Dermis blood vessel endothelial cell (primary cell): ENCODE data around the gene SERP2. TPM values are rescaled to one million over a fixed set of nuclear protein-coding genes. Genes with fewer than 3 reads are reported as not detected.

Experiments used
- DNase-seq: peaks from one replicate; pipeline ENCODE4 v3.0.0; 2010
- total RNA-seq: library from RNA; depleted of rRNA; stranded (reverse); fragments of >200 nt; gene quantifications from 2 replicates; pipeline ENCODE4 v1.2.3, GENCODE V29; 2014

Gene SERP2
- total RNA-seq, 1 donor from 2014 or later: 1.4 TPM

DNA sequence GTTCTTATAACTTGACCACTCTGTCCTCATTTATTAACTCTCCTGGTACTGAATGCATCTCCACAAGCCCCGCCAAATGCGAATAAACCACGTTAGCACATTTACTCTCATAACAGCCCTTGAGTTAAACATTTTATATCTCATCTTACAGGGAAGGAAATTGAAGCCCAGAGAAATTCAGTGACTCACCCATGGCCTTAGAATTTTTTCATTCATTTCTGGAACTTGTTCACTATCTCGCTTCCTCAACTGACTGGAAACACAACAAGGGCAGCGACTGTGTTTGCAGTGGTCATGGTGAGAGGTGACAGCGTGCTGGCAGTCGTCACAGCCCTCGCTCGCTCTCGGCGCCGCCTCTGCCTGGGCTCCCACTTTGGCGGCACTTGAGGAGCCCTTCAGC is 39.5 kb downstream of the SERP2 start:
- peak; percentile 47 for DNase-seq

DNA sequence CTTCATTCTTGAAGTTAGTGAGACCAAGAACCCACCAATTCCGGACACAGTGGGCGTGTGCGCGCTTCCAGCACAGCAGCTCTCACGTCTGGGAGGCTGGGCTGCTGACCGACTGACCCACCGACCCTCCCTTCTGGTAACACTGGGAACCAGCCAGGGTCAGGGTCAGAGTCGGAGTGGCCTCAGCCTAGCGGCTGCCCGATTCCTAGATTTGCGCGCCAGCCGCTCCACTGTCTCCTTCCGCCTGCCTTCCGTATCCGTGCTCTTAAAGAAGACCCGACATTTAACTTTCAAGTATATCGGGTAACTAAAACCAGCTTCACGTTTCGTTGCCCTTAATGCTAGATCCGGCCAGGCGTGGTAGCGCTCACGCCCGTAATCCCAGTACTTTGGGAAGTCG is 41.1 kb downstream of the SERP2 start:
- DNase-seq: no peak

DNA sequence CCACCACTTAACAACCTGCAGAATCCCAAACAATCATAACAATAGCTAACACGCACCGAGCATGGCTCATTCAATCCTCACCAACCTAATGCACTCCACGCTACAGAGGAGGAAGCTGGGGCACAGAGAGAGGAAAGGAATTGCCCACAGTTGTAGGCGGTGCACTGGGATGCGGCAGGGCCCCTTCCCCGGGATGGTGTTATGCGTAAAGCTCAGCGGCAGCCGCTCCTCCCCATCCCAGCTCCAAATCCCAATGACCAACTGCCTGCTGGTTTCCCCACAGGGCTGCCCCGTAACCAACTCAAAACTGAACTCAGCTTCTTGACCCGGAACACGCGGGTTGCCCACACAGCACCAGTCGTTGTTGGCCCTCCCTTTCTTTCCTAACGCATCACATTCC is 42.2 kb downstream of the SERP2 start:
- DNase-seq: no peak

DNA sequence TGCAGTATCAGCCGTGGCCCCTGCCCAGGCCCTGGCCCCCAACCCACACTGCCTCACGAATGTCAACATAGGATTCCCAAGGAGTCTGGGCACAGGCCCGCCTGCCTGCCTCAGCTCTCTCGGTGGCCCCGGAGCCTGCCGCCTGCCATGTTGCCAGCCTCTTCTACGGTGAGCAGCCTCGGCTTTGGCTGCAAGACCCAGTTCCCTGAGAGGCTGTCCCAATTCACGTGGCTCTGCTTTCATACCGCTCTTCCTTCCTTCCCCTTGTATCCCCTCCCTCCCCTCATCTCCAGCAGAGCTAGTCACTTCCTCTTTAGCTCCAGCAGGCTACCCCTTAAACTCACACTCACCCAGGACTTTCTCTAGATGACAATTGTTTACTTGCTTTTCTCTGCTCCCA is 42.7 kb downstream of the SERP2 start:
- DNase-seq: no peak

DNA sequence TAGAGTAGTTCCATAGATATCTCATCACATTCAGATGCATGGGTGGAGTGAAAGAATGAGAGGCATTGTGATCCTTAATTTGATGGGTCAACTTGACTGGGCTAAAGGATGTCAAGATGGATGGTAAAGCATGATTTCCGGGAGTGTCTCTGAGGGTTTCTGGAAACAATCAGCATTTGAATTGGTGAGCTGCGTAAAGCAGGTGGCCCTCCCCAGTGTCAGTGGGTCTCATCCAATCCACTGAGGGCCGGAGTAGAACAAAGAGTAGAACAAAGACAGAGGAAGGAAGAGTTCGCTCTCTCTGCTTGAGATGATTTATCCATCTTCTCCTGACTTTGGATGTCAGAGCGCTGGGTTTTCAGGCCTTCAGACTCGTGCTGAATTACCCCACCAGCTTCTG is 43.1 kb downstream of the SERP2 start:
- DNase-seq: no peak

DNA sequence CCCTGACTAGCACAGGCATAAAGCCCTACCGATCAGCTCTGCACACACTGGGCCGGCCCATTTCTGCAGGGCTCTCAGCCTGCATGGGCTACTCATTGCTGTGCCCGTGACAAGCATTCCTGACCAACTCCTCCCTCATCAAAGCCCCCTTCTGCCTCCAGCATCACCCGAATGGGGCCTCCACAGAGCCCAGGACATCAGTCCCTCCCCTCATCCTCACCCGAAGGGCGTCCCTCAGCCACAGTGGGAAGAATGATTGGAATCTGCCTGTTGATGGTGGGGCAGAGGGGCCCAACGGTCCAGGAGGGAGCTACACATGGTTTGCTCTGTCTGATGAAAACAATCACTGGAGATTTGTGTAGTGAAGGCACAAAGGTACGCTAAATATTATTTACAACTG is 43.8 kb downstream of the SERP2 start:
- no peak for DNase-seq

DNA sequence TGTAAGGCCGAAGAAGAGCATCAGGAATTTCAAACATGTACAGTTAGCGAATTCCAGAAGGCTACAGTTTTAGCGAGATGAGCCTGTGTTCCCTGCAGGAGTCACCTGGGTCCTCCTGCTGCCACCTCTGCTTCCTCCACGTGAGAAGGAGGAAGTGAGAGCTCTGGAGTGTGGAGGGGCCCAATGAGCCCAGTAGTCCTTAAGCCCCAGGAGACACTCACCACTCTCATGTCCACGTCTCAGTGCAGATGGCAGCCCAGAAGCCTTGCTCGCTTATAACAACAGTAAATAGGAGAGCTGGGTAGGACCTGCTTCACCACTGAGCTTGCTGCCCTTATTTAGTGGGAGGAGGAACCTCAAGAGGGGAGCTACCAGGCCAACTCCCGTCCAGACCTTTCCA is 44.3 kb downstream of the SERP2 start:
- no peak for DNase-seq

DNA sequence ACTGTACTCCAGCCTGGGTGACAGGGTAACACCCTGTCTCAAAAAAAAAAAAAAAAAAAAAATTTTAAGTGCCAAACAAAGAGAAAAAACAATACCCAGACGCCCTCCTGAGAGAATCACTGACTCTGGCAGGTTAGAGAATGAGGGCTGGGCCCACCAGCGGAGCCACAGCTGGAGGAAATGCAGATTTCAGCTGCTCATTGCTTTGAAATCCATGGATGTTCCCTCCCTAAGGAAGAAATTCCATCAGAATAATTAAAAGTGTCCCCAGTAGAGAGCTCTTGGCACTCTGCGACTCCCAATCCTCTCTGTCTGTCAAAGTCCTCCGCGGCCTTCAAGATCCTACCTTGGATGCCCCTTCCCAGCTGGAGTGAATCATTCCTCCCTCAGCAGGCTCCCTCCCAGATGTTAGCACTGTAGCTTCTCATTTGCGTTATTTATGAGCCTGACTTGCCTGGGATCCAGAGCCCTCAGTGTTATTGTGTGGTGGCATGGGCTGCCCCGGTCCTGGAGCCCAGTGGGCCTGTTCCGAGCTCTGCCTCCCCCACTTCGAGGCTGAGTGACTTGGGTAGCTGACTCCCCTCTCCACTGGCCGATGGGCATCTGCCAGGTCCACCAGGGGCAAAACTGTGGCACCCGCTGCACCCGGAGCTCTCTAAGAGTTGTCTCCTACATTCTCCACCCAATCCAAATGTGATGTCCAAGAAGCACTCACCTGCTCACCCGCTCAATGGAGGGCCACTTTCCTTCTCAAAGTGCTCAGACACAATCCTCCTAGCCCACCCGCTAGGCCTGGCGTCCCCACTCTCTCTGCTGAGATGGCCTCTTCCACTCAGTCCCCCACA is 47.0 kb downstream of the SERP2 start:
- no peak for DNase-seq

DNA sequence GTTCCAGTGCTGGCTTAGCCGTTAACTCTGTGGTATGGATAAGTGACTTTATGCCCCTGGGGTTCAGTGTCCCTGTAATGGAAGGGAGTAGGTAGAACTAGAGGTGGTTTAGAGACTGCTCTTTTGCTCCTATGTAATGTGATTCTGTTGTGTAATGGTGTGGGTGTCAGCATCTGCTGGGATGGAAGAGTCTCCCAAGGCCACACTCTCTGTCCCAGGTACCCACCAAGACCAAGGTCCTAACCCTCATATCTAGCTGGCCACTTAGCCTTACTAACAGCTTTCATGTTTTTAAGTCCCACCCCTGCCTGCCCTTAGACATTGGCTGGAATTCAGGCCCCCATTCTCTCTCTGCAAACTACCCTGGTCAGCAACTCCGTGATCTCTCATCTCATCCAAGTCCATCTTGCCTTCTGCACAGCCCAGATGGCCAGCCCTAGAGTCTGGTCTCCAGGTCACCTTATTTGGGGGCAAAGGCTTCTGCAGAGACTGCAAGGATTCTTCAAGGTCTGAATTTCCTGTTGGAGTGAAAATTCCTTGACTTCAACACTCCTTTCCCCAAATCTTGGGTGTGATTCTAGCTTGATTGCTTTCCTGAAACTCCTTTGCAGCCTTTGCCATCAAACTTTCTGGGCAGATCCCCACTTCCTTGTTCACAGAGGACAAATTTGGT is 48.4 kb downstream of the SERP2 start:
- DNase-seq: no peak

DNA sequence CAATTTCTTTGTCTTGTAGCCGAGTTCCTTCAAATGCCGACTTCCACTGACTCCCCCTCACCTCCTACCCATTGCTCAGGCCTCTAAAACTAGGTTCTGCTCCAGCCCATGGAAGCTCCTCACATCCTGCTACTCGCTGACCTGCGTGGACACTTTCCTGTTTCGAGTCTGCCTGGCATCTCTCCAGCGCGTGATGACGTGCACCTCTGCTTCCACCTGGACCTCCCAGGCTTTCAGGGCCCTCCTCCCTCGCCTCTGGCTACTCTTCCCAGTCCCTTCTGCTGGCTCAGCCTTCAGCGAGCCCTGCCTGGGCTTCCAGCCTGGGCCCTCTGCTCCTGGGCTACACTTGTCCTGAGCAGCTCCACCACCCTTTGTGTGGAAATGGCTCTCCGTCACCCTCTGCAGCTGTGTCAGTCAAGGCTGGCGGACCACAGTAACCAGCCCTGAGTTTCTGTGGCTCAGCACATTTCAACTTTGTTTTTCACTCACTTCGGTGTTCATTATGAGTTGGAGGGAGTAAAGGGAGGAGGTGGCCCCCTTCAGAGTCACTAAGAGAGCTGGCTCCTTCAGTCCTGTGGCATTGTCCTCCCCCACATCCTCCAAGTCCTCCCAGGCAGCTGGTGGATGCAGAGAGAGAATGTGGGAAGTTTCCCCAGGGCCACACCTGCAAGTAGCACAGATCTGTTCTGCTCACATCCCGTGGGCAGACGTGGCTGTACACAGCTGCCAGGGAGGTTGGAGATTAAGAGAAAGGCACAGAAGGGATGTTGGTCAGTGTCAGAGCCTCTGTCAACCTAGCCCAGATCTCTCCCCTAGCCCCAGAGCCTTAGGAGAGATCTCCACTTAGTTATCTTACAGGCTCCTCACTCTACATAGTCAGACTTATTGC is 49.4 kb downstream of the SERP2 start:
- peak; percentile 83 for DNase-seq

DNA sequence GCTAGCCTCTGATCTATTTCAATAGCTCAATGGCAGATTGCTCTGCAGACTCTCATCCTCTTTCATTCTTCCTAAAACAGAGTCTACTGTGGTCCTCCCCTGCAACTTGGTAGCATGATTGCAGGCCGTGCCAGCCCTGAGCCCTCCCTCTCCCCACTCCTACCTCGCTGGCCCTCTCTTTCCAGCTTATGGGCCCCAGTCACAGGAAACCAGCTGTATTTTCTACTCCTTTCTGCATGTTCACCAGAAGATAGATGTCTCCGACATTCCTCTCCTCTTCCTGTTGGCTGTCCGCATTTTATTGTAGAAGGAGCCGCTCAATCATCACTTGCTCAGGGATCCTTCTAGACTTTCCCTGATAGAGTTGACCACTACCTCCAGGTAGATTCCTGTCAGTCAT is 50.2 kb downstream of the SERP2 start:
- DNase-seq: no peak

DNA sequence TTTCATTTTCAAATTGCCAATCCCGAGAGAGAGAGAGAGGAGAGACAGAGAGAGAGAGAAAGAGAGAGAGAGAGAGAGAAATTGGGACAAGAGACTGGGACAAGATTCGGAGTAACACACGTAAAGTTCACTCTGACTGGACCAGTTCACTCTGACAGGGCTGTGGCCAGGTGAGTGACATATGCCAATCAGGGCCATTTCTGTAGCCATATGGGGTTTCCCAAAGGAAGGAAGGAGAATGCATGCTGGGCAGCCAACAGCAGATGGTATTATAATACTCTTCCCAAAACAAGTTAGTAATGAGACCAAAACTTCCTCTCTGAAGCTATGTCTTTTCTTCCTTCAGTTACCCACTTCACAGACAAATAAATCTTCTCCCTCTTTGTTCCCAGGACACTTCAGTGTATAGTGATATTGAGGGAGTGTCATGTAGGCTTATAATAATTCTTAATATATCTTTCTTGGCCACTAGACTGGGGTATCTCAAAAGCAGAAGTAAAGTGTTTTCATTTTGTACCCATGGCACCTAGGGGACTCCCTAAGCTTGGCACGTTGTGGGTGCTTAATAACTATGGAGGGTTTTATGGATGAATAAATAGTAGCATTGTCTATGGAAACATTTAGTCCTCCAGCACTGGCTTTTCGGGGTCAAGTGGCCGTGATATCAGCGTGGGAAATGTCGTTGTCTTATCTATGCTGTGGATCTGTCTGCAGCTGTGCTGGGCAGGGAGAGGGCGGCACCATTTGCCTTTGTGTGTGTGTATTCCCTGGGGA is 51.6 kb downstream of the SERP2 start:
- peak; percentile 44 for DNase-seq

DNA sequence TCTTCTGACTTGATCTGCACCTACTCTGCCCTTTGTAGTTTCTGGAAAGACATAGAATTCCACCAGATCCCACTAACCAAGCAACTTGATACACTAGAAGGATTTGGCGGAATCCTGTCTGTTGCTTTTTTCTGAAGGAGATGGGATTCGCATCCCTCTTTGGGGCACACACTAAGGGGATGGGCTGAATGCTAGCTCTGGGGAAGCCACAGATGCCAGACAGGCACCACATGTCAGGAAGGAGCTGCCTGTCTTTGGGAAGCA is 52.1 kb downstream of the SERP2 start:
- DNase-seq: no peak

DNA sequence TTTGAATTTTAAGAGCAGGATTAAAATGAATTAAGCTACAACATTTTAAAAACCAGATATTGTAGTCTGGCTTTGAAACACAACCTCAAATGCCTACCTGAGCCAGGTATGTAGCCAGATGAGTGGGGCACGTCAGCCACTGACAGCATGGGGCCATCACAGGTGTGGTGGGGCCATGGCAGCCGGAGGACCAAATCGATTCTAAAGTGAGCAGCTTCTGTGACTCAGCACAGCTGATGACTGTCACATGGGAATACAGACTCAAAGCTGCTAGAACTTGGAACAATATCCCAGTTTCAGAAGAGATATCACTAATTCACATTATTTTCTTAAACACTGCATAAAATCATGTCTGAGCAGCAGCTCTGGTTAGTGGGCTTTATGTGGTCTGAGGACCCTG is 52.8 kb downstream of the SERP2 start:
- DNase-seq: no peak

DNA sequence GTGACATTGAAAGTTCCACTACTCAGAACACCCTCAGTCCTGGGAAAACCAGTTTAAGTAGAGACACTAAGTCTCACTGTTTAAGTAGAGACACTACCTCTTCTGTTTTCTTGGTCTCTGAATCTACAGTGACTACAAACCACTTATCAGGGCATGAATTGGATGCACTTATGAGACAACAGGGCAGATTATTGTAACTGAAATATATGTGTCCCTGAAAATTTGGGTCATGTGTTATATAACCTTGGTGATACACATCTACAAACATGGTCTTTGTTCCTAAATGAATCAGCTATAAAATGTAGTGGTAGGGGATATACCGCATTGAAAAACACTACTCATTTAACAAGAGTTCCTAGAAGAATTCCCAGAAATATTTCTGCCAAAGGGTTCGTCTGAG is 55.7 kb downstream of the SERP2 start:
- DNase-seq: no peak

DNA sequence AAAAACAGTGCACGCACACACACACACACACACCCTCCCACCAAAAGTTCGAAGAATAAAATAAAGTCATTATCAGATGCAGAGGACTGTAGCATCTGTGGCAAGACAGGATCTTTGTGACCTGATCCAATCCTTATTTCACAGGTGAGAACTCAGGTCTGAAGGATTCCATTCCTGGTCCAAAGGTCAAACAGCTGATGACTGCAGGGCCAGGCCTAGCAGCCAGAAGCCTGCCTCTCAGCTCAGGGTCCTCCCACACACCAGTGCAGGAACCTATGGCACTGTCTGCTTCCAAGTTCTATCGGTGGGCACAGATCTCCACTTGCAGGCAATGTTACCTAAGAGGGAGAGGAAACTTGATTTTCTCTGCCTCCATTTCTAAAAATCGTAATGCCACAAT is 57.5 kb downstream of the SERP2 start:
- no peak for DNase-seq

DNA sequence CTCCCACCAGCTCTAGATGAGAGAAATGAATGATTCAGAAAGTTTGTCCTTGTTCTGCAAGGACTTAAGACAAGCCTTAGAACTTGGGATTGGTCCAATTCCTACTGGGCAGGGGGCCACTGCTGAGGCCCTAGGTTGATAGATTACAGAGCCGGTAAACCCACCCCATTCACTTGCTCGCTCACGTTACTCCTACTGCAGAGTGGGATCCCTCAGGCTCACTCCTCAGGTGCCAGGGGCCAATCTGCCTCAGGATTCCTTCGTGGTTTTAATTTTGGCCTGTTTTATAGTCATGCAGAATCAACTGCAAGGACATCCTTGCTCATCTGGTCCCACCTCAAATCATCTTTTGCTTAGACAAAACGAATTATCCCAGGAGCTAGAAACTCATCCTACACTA is 59.0 kb downstream of the SERP2 start:
- peak; percentile 8 for DNase-seq

DNA sequence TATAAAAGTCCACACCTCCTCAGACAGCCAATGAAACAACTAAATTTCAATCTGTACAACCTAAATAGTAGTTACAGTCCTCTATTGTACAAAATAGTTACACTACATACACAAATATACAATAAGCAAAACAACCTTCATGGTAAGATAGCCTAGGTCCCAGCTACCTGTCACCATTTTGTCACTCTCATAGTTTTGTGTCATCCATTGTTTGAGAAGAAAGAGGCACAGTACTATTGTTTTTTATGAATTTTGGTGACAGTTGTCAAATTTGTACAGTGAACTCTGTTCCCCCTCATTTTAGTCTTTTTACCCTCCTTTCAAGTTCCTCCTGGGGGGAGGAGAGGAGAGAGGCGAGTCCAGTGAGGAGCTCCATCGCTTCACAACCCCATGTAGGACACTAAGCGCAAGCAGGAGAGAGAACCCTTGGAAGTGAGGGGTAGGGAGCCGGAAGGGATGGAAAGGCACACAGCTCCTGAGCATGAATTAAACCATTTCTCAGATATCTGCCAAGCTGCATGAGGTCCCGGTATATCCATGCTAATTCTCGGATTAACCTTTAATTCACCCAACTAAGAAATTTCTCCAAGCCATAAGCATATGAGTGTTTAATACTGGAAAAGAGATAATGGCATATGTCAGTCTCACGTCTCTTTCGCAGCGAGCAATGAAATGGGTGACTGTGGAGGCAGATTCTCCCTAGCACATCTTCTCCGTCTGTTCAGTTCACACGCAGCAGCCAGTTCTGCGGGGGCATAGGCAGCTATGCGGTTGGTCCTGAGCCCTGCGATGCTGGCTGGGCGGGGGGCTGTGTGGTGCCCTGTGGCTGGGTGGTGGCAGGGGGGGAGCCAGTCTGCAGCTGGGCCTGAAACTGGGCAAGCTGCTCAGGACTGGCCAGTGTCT is 60.5 kb downstream of the SERP2 start:
- DNase-seq: no peak

DNA sequence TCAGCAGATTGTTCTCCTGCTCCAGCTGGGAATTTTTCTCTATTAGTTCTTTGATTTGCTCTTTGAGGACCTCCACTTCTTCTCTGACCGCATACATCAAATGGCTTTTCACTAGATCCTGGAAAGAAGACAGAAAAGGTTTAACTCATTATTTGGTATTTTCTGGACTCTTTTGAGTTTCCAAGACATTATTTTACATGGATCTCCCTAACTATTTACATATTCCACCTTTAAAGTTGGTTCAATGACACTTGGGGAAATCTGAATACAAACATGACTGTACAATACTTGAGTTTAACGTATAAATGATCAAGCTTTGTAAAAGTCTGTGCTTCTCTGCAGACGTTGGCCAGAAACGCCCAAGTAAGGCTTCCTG is 61.1 kb downstream of the SERP2 start:
- DNase-seq: peak; percentile 7

DNA sequence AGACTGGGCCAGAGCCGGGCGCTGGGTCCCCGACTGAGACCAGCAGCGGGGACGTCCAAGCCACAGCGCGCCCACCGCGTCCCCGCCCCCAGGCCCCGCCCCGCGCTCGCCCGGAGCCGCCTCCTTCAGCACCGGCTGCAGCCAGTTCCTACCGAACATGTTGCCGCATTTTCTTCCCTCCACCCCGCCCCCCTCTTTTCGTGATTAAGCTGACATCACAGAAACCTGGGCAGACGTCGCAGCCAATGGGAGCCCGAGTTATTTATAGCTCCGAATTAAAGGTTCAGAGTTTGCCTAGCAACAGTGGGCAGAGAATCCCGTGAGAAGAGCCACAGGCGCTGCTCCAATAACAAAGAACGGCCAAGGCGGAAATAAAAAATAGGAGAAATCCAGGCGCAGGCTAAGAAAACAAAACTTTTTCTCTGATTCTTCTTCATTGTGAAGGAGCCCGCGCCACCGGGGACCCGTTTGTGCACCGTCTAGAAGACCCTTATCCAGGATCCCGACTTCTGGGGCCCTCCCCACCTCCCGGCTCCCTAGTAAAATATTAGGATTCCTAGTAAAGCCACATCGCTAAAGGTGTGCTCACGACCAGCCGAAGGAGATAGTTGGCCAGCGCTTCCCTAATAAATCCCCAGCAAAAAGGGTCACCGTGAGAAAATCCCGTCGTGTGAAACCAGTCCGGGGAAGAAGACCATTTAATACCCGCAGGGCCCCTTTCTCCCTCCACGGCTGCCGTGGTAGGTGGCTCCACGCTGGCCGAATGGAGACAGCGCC is 61.7 kb downstream of the SERP2 start:
- peak; percentile 99 for DNase-seq

DNA sequence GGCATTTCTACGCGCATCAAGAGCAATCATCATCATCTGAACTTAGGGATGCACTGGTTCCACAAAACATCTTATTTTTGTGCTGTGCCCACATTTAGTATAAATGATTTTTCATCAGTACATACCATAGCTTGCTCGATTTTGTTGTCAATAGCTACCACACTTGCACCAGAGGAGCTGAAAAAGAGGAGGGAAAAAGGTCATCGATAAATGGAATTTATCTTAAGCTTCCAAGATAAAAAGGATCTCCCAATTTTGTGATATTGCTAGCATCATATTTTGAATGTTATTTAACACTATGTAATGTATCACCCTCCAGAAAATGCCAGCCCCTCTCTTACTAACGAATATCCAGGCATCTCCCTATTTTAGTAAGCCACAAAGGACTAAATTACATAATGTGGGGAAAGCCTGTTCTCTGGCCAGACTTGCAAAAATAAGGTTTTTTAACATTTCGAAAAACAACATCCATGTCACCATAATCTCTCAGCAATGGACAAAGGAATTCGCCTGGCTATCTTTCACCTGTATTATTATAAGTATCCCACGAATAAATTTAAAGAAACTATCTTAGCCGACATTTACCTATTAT is 62.4 kb downstream of the SERP2 start:
- DNase-seq: no peak
